Suprapubic skin (tissue), 4 donors: ENCODE data around the gene CD2BP2. TPM values are rescaled to one million over a fixed set of nuclear protein-coding genes. Genes with fewer than 3 reads are reported as not detected.

Experiments used
- DNase-seq, 2 donors: peaks; one replicate each; pipeline ENCODE4 v3.0.0-alpha.2; 2019; ENCODE audit warnings: low spot score in 2 of 2
- H3K27ac ChIP-seq: fragments of 200-600 bp; sonication (generic); one replicate; pipeline ENCODE4 v1.5.1; 2019
- H3K27me3 ChIP-seq: fragments of 200-600 bp; sonication (generic); one replicate; pipeline ENCODE4 v1.5.1; 2019
- H3K36me3 ChIP-seq: fragments of 200-600 bp; sonication (generic); one replicate; pipeline ENCODE4 v1.5.1; 2019
- H3K4me1 ChIP-seq: fragments of 200-600 bp; sonication (generic); one replicate; pipeline ENCODE4 v1.5.1; 2019
- H3K4me3 ChIP-seq: fragments of 200-600 bp; sonication (generic); one replicate; pipeline ENCODE4 v1.5.1; 2019; ENCODE audit warnings: mild to moderate bottlenecking
- H3K9me3 ChIP-seq: fragments of 200-600 bp; sonication (generic); one replicate; pipeline ENCODE4 v1.5.1; 2019
- EP300 ChIP-seq: sonication (generic); formaldehyde crosslinking; IDR thresholded peaks from one replicate; pipeline ENCODE4 v1.6.1; 2017; ENCODE audit warnings: antibody characterized with exemption
- POLR2A ChIP-seq, 2 donors: fragments of 450-650 bp; IDR thresholded peaks; one replicate each; pipeline ENCODE4 v1.6.1; 2017; ENCODE audit warnings: antibody characterized with exemption in 2 of 2, mild to moderate bottlenecking in 2 of 2, moderate library complexity in 2 of 2
- POLR2AphosphoS5 ChIP-seq, 3 donors: sonication (generic); formaldehyde crosslinking; IDR thresholded peaks; one replicate each; pipeline ENCODE4 v1.6.1; 2017; ENCODE audit warnings: antibody characterized with exemption in 3 of 3
- WGBS: methylation state at CpG from one replicate; pipeline ENCODE4 v1.1.5; 2018; 5-methylcytosine and 5-hydroxymethylcytosine counted together
- total RNA-seq, 4 donors: library from RNA; depleted of rRNA; stranded (reverse); fragments of >200 nt; gene quantifications; one replicate each; pipeline ENCODE4 v1.1.0, GENCODE V29; 2016
- TF ChIP-seq, protein P1 (sequence below), 2 donors: fragments of 200-600 bp in 1 of 2; fragments of 450-650 bp in 1 of 2; sonication (generic) in 1 of 2; IDR thresholded peaks; one replicate each; pipeline ENCODE4 v1.5.1; 2016 to 2019; ENCODE audit warnings: antibody characterized with exemption in 2 of 2, mild to moderate bottlenecking in 1 of 2, moderate library complexity in 1 of 2

The CD2BP2 gene
- total RNA-seq, 4 donors from 2014 or later: 21.6 to 34.9 (median 27.7) TPM

- no peaks in the 10 kb centered on the region for H3K9me3 ChIP-seq
- 88% methylated on average over 4 of the region's 4 CpGs for WGBS
- no peaks in the 10 kb centered on the region for H3K27me3 ChIP-seq
- H3K4me3 ChIP-seq: no peak overlapping the region
- no peak for TF ChIP-seq POLR2A (IDR thresholded peaks at IDR 0.05)
- TF ChIP-seq, protein P1, sequence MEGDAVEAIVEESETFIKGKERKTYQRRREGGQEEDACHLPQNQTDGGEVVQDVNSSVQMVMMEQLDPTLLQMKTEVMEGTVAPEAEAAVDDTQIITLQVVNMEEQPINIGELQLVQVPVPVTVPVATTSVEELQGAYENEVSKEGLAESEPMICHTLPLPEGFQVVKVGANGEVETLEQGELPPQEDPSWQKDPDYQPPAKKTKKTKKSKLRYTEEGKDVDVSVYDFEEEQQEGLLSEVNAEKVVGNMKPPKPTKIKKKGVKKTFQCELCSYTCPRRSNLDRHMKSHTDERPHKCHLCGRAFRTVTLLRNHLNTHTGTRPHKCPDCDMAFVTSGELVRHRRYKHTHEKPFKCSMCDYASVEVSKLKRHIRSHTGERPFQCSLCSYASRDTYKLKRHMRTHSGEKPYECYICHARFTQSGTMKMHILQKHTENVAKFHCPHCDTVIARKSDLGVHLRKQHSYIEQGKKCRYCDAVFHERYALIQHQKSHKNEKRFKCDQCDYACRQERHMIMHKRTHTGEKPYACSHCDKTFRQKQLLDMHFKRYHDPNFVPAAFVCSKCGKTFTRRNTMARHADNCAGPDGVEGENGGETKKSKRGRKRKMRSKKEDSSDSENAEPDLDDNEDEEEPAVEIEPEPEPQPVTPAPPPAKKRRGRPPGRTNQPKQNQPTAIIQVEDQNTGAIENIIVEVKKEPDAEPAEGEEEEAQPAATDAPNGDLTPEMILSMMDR (IDR thresholded peaks at IDR 0.05): no peak
- no peak for TF ChIP-seq POLR2AphosphoS5 (IDR thresholded peaks at IDR 0.05)
- no peak for TF ChIP-seq EP300
- DNase-seq: no peak
- no peaks in the 10 kb centered on the region for H3K36me3 ChIP-seq
- H3K4me1 ChIP-seq: peaks cover 22% of the 10 kb centered on the region
- no peak overlapping the region for H3K27ac ChIP-seq
Observed at GRCh38 chr16:30380072-30380802, 25.1 kb upstream of the CD2BP2 start.

DNA sequence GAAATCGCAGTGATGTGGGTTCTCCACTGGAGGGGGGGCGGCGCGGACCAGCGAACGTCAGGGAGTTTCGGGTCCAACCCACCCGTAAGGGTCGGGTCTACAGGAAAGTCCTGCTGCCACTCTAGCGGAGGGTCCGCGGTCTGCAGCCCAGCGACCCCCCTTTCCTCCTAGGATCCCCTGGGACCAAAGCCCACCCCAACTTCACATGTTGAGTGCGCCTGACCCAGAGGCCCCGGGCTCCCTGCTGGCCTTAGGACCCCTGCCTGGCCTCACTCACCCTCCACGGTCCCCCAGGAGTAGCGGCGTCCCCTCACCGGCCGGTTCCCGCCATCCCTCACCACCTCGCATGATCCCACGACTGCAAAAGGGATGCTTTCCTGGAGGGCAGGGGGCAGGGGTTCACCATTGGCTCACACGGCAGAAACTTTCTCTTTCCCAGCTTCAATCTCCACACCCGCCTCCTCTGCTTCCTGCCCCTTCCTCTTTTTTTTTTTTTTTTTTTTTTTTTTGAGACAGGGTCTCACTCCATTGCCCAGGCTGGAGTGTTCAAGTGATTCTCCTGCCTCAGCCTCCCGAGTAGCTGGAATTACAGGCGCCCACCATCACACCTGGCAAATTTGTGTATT lies 24.2 kb upstream of the CD2BP2 start:
- TF ChIP-seq, protein P1 (IDR thresholded peaks at IDR 0.05): no peak
- no peak for TF ChIP-seq POLR2A (IDR thresholded peaks at IDR 0.05)
- TF ChIP-seq EP300: no peak
- TF ChIP-seq POLR2AphosphoS5 (IDR thresholded peaks at IDR 0.05): no peak
- Histone ChIP-seq H3K9me3 (no peaks in the 10 kb centered on the region), H3K4me3 (peak overlapping the region; percentile 77), H3K4me1 (peaks cover 22% of the 10 kb centered on the region), H3K36me3 (no peaks in the 10 kb centered on the region), H3K27ac (peak overlapping the region; percentile 99), H3K27me3 (no peaks in the 10 kb centered on the region)
- 58% methylated on average over 14 of the region's 27 CpGs for WGBS
- no peak for DNase-seq

- H3K27me3 ChIP-seq: no peaks in the 10 kb centered on the region
- H3K27ac ChIP-seq: peak overlapping the region; percentile 99
- TF ChIP-seq POLR2A (IDR thresholded peaks at IDR 0.05) (peak in 1 of 2 donors; percentile 73), EP300 (no peak), POLR2AphosphoS5 (IDR thresholded peaks at IDR 0.05) (peak in 2 of 3 donors; percentile 9 to 77)
- peak; percentile 99 to 100 for DNase-seq
- no peaks in the 10 kb centered on the region for H3K9me3 ChIP-seq
- peaks cover 22% of the 10 kb centered on the region for H3K4me1 ChIP-seq
- peak overlapping the region; percentile 77 for H3K4me3 ChIP-seq
- no peaks in the 10 kb centered on the region for H3K36me3 ChIP-seq
- WGBS: under 1% methylated on average over 37 of the region's 67 CpGs
Observed at GRCh38 chr16:30378236-30379157, 23.4 kb upstream of the CD2BP2 start.

- Histone ChIP-seq H3K4me3 (peak overlapping the region; percentile 77), H3K27ac (peak overlapping the region; percentile 99), H3K9me3 (no peaks in the 10 kb centered on the region), H3K4me1 (peaks cover 22% of the 10 kb centered on the region), H3K27me3 (no peaks in the 10 kb centered on the region), H3K36me3 (no peaks in the 10 kb centered on the region)
- DNase-seq: peak; percentile 98 to 99
- 0% methylated on average over 16 of the region's 39 CpGs for WGBS
- TF ChIP-seq POLR2A (IDR thresholded peaks at IDR 0.05) (peak in 1 of 2 donors; percentile 69), POLR2AphosphoS5 (IDR thresholded peaks at IDR 0.05) (peak; percentile 35 to 80 (median 69)), EP300 (no peak)
- TF ChIP-seq, protein P1 (IDR thresholded peaks at IDR 0.05): no peak
Observed at GRCh38 chr16:30377812-30378235, 22.7 kb upstream of the CD2BP2 start.

DNA sequence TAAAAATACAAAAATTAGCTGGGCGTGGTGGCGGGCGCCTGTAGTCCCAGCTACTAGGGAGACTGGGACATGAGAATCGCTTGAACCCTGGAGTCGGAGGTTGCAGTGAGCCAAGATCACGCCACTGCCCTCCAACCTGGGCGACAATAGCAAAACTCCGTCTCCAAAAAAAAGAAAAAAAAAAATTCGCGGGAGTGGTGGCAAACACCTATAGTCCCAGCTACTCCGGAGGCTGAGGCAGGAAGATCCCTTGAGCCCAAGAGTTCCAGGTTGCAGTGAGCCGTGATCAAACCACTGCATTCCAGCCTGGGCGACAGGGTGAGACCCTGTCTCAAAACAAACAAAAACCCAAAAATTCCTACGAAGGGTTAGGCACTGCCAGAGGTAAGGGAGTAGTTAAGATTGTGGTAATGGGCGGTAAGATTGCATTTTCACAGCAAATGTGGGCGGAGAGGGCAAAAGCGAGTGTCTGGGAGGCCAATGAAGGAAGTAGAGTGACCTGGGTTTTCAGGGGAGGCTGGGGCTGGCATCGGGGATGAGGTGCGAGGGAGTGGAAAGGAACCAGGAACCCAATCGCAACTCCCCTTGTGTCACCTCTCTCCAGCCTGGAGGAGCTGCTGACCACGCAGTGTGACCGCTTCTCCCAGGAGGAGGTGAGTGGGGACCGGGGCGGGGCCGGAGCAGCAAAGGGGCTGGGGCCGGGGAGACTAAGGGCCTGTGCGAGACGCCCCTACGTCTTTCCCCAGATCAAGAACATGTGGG lies 22.1 kb upstream of the CD2BP2 start:
- Histone ChIP-seq H3K9me3 (no peaks in the 10 kb centered on the region), H3K27ac (peak overlapping the region; percentile 99), H3K4me3 (peak overlapping the region; percentile 77), H3K36me3 (no peaks in the 10 kb centered on the region), H3K4me1 (peaks cover 22% of the 10 kb centered on the region), H3K27me3 (no peaks in the 10 kb centered on the region)
- TF ChIP-seq, protein P1 (IDR thresholded peaks at IDR 0.05): no peak
- no peak for TF ChIP-seq POLR2AphosphoS5 (IDR thresholded peaks at IDR 0.05)
- TF ChIP-seq POLR2A (IDR thresholded peaks at IDR 0.05): no peak
- no peak for TF ChIP-seq EP300
- 31% methylated on average over 28 of the region's 29 CpGs for WGBS
- DNase-seq: no peak
